Thyroid gland (tissue), 4 donors: ENCODE measurements around the gene ARMC3.

Experiments
- CTCF ChIP-seq, 6 experiments: fragments of 200-600 bp in 3 of 6; fragments of 450-650 bp in 3 of 6; sonication (generic) in 3 of 6; IDR thresholded peaks; one replicate each; pipeline ENCODE4 v1.5.1; 2016 to 2019; ENCODE audit warnings: antibody characterized with exemption in 6 of 6, mild to moderate bottlenecking in 2 of 6, inconsistent platforms in 1 of 6, moderate library complexity in 1 of 6
- POLR2A ChIP-seq, 2 donors: fragments of 450-650 bp; IDR thresholded peaks; one replicate each; pipeline ENCODE4 v1.6.1; 2017; ENCODE audit warnings: antibody characterized with exemption in 2 of 2, mild to moderate bottlenecking in 2 of 2, moderate library complexity in 1 of 2

GRCh38 chr10:22899775-22900174, 28.1 kb upstream of the ARMC3 start:
- TF ChIP-seq CTCF (IDR thresholded peaks at IDR 0.05) (no peak), POLR2A (IDR thresholded peaks at IDR 0.05) (no peak)
